Pancreas (tissue), 10 donors: Measurements from ENCODE around the gene NIM1K. TPM values are rescaled to one million over a fixed set of nuclear protein-coding genes. Genes with fewer than 3 reads are reported as not detected.
"Not testable (repeated sequence)": the region's sequence is repeated elsewhere in the genome, so short reads cannot be mapped to it uniquely, and the experiment has no call there.

Source experiments
- ATAC-seq, 4 donors: fragments of 200-7000 bp; cut with Tn5 transposase; one replicate each; pipeline versions ENCODE4 v1.8.0 to v1.9.1; 2020; ENCODE audit warnings: mild to moderate bottlenecking in 4 of 4, moderate library complexity in 4 of 4
- DNase-seq, 6 donors: peaks; one replicate each; pipeline ENCODE4 v3.0.0-alpha.2; 2020
- FAIRE-seq: peaks from 2 replicates; lab custom pipeline; 2012; peaks lifted over from hg19 to GRCh38; lab: Jason Lieb, UNC
- H3K27ac ChIP-seq, 4 donors: fragments of 200-600 bp; sonication (generic); 1 replicate in 3 of 4; 2 replicates in 1 of 4; pipeline versions ENCODE4 v1.5.0 to v1.8.0; 2020
- H3K27me3 ChIP-seq, 4 donors: fragments of 200-600 bp; one replicate each; pipeline ENCODE4 v1.8.0; 2021
- H3K36me3 ChIP-seq, 3 donors: fragments of 200-600 bp; sonication (generic) in 1 of 3; one replicate each; pipeline versions ENCODE4 v1.5.0 to v1.8.0; 2020 to 2021
- H3K4me1 ChIP-seq, 3 donors: fragments of 200-600 bp; one replicate each; pipeline ENCODE4 v1.8.0; 2021
- H3K4me3 ChIP-seq, 4 donors: fragments of 200-600 bp; sonication (generic) in 2 of 4; one replicate each; pipeline versions ENCODE4 v1.5.0 to v1.8.0; 2020 to 2021
- H3K9me3 ChIP-seq, 4 donors: fragments of 200-600 bp; one replicate each; pipeline ENCODE4 v1.8.0; 2021
- WGBS, 2 donors: extraction: QIAGEN DNeasy Blood & Tissue Kit; methylation state at CpG; one replicate each; pipeline ENCODE4 v1.1.7; 2013; 5-methylcytosine and 5-hydroxymethylcytosine counted together
- intact Hi-C, 3 donors: fragments of 100-400 bp; cut with DNase I; formaldehyde crosslinking; loops; one replicate each; pipeline versions ENCODE4 v1.11.1 to v1.14.2; 2022
- polyA plus RNA-seq, 2 donors: library from polyadenylated mRNA; stranded (reverse); fragments of 200-250 nt; gene quantifications; one replicate each; pipeline ENCODE4 v1.2.3, GENCODE V29; 2013
- total RNA-seq, 6 donors: library from RNA; stranded (reverse); fragmentation: NEBNext Ultra II Directional in 4 of 6; extraction: Animal tissue kit (Norgen Biotek cat#: 25700) in 4 of 6; gene quantifications; one replicate each; pipeline versions ENCODE4 v1.2.1 to v1.2.4, GENCODE V29; 2021 to 2023
- TF ChIP-seq, protein P1 (sequence below), 4 donors: fragments of 200-600 bp; sonication (generic) in 3 of 4; IDR thresholded peaks; one replicate each; pipeline versions ENCODE4 v1.5.0 to v1.8.0; 2021; ENCODE audit warnings: antibody characterized with exemption in 4 of 4
- donor health status: healthy with polysubstance abuse.
- donor health status: DM: no; HTN: no; CAD: no; lungs with moderate emphysema.
- donor health status: DM: no; HTN: no; CAD: no.
- donor health status: control.
- donor health status: control.
- donor health status: Bipolar disorder and iron deficiency.
- donor health status: DM: yes; HTN: yes; CAD: no.
- donor health status: DM: no; HTN: no; CAD: no.
- donor health status: DM: no; HTN: no; CAD: no.
- donor health status: DM: yes; HTN: yes; CAD: no.

The NIM1K gene
- total and polyA plus RNA-seq, 8 donors = 0.06 to 0.77 (median 0.31) TPM; not detected in 2

DNA sequence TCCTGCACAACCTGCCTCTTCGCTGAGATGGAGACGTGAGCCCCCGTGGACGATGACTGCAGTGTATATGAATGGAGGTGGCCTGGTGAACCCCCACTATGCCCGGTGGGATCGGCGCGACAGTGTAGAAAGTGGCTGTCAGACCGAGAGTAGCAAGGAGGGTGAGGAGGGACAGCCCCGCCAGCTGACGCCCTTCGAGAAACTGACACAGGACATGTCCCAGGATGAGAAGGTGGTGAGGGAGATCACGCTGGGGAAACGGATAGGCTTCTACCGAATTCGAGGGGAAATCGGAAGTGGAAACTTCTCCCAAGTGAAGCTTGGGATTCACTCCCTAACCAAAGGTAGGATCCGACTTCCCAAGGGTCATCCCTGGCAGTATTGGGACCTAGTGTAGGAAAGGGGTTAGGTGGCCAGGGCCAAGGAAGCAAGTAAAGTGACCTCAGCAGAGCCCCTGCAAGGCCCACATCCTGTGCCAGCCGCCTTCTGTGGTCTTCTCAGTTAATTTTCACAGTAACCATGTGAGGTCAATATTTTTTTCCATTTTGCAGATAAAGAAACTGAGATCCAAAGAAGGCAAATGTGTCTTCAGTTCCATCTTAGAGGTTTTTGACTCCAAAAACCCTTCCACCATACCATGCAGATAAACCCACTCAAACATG is 53.8 kb downstream of the NIM1K start:
- Histone ChIP-seq H3K27ac (no peak overlapping the region), H3K4me3 (no peak overlapping the region), H3K9me3 (no peaks in the 10 kb centered on the region), H3K36me3 (no peaks in the 10 kb centered on the region), H3K4me1 (no peaks in the 10 kb centered on the region), H3K27me3 (no peaks in the 10 kb centered on the region)
- 85 to 89% methylated on average over 19 of the region's 19 CpGs for WGBS, 2 donors
- intact Hi-C loops = no loop called here
- DNase-seq = no peak
- TF ChIP-seq, protein P1, sequence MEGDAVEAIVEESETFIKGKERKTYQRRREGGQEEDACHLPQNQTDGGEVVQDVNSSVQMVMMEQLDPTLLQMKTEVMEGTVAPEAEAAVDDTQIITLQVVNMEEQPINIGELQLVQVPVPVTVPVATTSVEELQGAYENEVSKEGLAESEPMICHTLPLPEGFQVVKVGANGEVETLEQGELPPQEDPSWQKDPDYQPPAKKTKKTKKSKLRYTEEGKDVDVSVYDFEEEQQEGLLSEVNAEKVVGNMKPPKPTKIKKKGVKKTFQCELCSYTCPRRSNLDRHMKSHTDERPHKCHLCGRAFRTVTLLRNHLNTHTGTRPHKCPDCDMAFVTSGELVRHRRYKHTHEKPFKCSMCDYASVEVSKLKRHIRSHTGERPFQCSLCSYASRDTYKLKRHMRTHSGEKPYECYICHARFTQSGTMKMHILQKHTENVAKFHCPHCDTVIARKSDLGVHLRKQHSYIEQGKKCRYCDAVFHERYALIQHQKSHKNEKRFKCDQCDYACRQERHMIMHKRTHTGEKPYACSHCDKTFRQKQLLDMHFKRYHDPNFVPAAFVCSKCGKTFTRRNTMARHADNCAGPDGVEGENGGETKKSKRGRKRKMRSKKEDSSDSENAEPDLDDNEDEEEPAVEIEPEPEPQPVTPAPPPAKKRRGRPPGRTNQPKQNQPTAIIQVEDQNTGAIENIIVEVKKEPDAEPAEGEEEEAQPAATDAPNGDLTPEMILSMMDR (IDR thresholded peaks at IDR 0.05) = no peak
- no peak for ATAC-seq
- no peak for FAIRE-seq

DNA sequence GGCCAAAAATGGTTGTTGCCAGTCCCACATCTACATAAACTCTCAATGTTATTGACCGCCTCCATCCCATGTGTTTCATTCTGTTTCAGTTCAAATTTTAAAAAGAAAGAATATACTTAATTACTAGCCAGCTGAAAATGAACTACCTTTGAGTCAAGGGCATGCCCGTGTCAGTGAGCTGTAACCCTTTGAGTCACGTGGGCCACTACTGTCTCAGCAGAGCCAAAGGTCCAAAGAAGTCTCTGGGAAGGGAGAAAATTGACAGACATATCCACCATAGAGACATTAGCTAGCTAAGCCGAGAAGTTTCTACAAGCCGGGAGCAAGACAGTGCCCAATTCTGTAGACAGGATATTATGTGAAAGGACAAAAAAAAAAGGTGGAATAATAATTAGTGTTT is 59.7 kb downstream of the NIM1K start:
- no peaks in the 10 kb centered on the region for H3K27me3 ChIP-seq
- no peaks in the 10 kb centered on the region for H3K4me1 ChIP-seq
- intact Hi-C loops = no loop called here
- H3K4me3 ChIP-seq = no peak overlapping the region
- 67 to 71% methylated on average over 5 of the region's 5 CpGs for WGBS, 2 donors
- no peak overlapping the region for H3K27ac ChIP-seq
- H3K36me3 ChIP-seq = no peaks in the 10 kb centered on the region
- H3K9me3 ChIP-seq = no peaks in the 10 kb centered on the region
- DNase-seq (no peak), FAIRE-seq (no peak), ATAC-seq (no peak)
- TF ChIP-seq, protein P1 (IDR thresholded peaks at IDR 0.05) = no peak

DNA sequence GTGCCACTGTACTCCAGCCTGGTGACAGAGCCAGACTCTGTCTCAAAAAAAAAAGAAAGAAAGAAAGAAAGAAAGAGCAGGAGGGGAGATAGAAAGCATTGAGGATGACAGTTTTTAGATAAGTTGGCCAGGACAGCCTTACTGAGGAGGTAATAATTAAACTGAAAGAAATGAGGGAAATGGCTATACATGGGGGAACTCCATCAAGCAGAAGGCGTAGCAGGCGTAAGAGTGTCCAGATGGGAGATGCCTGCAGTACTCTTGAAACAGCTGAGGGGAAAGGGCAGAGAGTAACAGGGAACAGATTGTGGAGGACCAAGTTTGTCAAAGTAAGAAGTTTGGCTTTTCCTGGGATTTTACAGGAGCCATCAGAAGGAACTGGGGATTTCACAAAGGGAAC is 63.7 kb downstream of the NIM1K start:
- no peak overlapping the region for H3K4me3 ChIP-seq
- DNase-seq = no peak
- FAIRE-seq = no peak
- H3K27ac ChIP-seq = no peak overlapping the region
- H3K36me3 ChIP-seq = no peaks in the 10 kb centered on the region
- H3K27me3 ChIP-seq = no peaks in the 10 kb centered on the region
- 83 to 86% methylated on average over 2 of the region's 2 CpGs for WGBS, 2 donors
- intact Hi-C loops = no loop called here
- H3K4me1 ChIP-seq = no peaks in the 10 kb centered on the region
- TF ChIP-seq, protein P1 (IDR thresholded peaks at IDR 0.05) = no peak
- H3K9me3 ChIP-seq = no peaks in the 10 kb centered on the region
- ATAC-seq = no peak

DNA sequence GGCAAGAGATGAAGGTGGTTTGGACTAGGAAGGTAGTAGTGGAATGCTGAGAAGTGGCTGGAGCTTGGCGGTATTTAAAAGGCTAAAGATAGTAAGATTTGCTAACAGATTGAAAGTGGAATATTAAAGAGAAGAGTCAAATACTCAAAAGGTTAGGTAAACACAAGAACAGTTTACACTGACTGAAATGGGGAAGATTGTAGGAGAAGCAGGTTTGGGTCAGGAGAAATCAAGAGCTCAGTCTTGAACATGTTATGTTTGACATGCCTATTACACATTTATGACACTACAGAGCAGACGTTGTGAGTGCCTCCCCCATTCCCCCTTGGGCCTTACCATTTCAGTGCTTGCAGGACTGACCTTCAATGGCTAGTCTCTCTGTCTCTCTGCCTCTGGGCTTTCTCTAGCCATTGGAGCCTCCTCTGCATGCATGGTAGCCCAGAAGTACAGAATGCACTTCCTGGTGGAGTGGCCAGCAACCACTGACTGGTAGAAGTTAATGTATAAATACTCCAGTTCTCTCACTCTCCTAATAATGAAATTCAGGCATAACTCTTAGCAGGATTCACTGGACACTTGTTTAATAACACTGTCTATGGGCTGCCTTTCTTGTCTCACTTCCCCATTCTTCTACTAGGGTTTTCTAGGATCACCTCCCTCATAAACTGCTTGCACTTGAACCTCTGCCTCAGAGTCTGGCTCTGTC is 64.4 kb downstream of the NIM1K start:
- ATAC-seq (peak in 2 of 4 donors; percentile 36 to 42), FAIRE-seq (no peak), DNase-seq (no peak)
- TF ChIP-seq, protein P1 (IDR thresholded peaks at IDR 0.05) = no peak
- H3K27ac ChIP-seq = no peak overlapping the region
- H3K27me3 ChIP-seq = no peaks in the 10 kb centered on the region
- intact Hi-C loops = no loop called here
- 18 to 20% methylated on average over 2 of the region's 2 CpGs for WGBS, 2 donors
- no peaks in the 10 kb centered on the region for H3K9me3 ChIP-seq
- H3K4me3 ChIP-seq = no peak overlapping the region
- H3K4me1 ChIP-seq = no peaks in the 10 kb centered on the region
- H3K36me3 ChIP-seq = no peaks in the 10 kb centered on the region

DNA sequence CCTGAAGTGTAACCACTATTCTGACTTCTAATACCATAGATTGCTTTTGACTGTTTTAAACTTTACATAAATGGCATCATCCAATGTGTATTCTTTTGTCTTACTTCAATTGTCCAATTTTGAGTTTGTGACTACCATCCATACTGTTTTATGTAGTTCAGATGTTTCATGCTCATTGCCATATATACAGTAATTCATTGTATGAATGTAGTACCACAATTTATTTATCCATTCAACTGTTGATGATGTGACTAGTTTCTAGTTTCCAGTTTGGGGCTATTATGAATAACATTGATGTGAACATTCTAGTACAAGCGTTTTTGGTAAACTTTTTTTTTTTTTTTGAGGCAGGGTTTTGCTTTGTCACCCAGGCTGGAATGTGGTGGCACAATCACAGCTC is 66.1 kb downstream of the NIM1K start:
- Histone ChIP-seq H3K27ac (no peak overlapping the region), H3K9me3 (no peaks in the 10 kb centered on the region), H3K36me3 (no peaks in the 10 kb centered on the region), H3K4me1 (no peaks in the 10 kb centered on the region), H3K4me3 (no peak overlapping the region), H3K27me3 (no peaks in the 10 kb centered on the region)
- ATAC-seq = no peak
- TF ChIP-seq, protein P1 (IDR thresholded peaks at IDR 0.05) = no peak
- intact Hi-C loops = no loop called here
- FAIRE-seq = no peak
- WGBS, 2 donors = 76% methylated on average over 1 of the region's 1 CpG
- DNase-seq = no peak

DNA sequence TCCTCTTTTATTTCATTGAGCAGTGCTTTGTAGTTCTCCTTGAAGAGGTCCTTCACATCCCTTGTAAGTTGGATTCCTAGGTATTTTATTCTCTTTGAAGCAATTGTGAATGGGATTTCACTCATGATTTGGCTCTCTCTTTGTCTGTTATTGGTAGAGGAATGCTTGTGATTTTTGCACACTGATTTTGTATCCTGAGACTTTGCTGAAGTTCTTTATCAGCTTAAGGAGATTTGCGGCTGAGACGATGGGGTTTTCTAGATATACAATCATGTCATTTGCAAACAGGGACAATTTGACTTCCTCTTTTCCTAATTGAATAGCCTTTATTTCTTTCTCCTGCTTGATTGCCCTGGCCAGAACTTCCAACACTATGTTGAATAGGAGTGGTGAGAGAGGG is 70.2 kb downstream of the NIM1K start:
- H3K27me3 ChIP-seq, ATAC-seq, DNase-seq, intact Hi-C loops, H3K4me3 ChIP-seq, H3K4me1 ChIP-seq, H3K27ac ChIP-seq, FAIRE-seq, H3K36me3 ChIP-seq, H3K9me3 ChIP-seq: not testable (repeated sequence)
- 70 to 94% methylated on average over 2 of the region's 2 CpGs for WGBS, 2 donors
